UCSD-AML1 (cell line): ENCODE measurements around the gene LYPD4.
A peak's percentile ranks its signal among the peaks of the same experiment; 100 is the strongest.

ENCODE experiments used
- DNase-seq: peaks from one replicate; lab custom pipeline; 2025; ENCODE audit not compliant: unreplicated experiment; lab: John Stamatoyannopoulos, UW

LYPD4 gene

GRCh38 chr19:41853344-41853743 is 8.9 kb upstream of the LYPD4 start:
- no peak for DNase-seq

- no peak for DNase-seq
These were observed 7.0 kb upstream of the LYPD4 start for GRCh38 chr19:41851456-41851855.

DNA sequence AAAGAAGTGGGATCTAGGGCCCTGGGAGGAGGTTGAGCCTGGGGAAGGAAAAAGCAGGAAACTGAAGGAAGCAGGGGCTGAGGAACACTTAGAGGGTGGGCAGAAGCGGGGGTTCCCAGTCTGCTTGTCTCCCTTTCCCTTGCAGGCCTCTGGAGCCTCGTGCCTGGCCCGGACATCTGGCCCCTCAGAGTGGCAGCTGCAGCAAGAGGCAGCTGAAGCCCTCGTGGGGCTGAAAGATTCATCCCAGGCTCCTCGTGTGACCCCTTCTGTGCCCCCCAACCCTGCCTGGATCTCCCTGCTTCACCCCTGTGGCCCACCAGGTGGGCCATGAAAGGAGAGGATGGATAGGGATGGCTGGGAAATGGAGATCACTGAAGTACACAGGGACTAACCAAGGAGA is 5.9 kb upstream of the LYPD4 start:
- no peak for DNase-seq

- DNase-seq, result no peak
These were observed 4.6 kb upstream of the LYPD4 start for GRCh38 chr19:41849067-41849466.

GRCh38 chr19:41848666-41849065 is 4.2 kb upstream of the LYPD4 start:
- no peak for DNase-seq

GRCh38 chr19:41847351-41848105 is 3.0 kb upstream of the LYPD4 start:
- DNase-seq, result no peak

DNA sequence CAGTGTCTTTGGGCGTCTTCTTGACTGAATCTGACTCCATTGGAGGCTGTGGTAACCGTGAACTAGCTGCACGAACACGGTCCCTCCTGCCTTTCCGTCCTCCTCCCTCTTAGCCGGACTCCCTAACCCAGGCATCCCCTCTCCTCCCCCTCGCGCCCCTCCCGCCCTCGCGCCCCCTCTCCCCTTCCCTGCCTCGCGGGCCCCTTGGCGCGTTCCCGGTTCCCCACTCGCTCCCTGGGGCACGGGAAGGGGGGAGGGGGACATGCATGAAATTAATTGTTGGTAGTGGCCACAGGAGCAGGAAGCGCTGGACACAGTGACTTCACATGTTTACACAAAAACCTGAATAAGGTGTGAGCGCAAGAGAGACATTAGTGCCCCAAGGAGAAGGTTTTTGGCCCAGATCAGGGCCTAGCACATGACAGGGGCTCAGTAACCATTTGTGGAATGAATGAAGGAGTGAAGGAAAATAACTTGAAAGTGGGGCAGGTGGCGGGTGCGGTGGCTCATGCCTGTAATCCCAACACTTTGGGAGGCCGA is 638 bp upstream of the LYPD4 start:
- no peak for DNase-seq

GRCh38 chr19:41845001-41845050 is 343 bp upstream of the LYPD4 start, which contains the start of gene DMRTC2:
DMRTC2 (plus strand) TSS chr19:41845042; CDS start chr19:41847429, 2,387 bp downstream.
- DNase-seq, result no peak

GRCh38 chr19:41843371-41843770 is 1.1 kb downstream of the LYPD4 start:
- no peak for DNase-seq

DNA sequence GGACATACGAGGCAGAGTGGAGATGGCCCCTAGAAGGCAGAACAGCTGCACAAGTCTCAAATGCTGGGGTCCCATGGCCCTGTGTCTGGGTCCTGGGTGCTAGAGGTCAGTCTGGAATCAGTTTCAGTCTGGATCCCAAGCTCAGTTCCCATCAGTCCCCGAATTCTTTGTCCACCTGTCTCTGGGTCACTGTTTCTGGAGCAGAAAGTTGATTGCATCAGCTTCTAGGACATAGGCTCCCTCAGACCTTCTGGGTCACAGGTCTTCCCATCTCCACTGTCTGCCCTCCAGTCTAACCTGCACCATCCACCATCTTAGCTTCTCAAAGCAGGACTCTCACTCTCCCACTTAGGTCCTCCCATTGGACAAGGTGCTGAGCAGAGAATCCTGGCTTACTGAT is 5.3 kb downstream of the LYPD4 start:
- DNase-seq, result no peak

DNA sequence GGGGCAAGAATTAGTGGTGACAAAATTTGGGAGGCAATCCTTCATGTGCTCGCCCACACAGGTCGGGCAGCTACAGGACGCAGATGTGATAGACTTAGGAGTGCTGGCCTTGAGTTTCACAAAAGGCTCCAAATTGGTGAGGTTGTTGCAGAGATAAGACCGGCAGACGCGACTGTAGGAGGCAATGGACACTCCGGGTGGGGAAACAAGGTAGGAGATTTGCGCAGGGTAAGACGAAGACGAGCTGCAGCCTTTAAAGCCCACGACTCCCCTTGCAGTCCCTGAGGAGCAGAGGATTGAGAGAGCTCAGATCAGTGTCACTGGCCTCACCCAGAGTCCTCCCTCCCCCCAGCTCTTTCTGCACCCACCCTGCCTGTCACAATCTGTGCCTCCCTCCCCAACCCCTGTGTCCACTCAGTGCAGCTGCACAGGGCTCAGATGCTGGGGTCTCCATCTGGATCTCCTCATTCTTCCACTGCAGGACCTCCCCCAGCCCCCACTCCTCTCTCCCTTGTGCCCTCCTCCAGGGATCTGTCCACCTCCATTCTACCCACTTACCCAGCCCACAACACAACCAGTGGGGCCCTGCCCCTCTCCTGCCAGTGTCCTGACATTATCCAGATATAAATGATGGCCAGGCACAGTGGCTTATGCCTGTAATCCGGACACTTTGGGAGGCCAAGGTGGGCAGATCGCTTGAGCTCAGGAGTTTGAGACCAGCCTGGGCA is 6.3 kb downstream of the LYPD4 start:
- DNase-seq, result no peak

DNA sequence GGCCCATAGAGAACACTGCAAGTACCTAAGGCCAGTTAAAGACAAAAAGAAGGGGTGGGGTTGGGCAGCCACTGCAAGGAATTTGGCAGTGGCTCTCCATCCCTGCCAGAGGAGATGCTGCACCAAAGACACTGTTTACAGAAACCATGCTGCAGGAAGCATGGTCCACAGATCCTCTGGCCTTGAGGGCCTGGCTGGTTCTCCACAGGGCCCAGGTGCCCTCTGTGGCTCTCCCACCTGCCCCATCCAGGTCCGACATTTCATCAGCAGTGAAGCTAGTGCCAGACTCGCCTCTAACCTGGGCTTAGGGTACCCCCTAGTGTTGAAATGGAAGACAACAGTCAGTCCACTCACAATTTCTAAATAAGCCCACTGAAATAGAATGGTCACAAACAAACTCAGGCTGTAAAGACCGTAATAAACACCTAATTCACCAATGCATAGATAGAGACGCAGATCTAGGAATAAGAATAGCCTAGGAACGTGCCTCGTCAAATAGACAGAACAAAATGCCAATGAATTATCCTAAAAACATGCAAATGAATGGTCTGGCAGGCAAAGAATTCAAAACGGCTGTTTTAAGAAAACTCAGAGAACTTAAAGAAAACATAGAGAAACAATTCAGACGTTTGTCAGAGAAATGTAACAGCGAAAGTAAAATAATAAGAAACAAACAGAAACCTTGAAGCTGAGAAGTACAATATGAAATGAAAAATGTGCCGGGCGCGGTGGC is 23.3 kb downstream of the LYPD4 start:
- DNase-seq, result peak; percentile 33

- no peak for DNase-seq
These were observed 27.7 kb downstream of the LYPD4 start for GRCh38 chr19:41816761-41817160.

DNA sequence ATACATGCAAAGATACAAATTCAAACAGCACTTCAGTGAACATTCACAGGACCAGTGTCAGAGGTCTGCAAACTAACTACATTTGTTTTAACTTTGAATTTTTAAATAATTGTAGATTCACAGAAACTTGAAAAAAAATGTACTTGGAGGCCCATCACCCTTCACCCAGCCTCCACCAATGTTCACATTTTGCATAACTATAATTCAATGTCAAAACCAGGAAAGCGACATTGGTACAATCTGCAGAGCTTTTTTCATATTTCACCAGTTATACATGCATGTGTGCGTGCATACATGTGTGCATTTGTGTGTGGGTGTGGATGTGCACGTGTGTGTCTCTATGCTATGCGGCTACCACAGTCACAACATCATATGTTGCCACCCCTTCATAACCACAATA is 29.2 kb downstream of the LYPD4 start:
- no peak for DNase-seq

GRCh38 chr19:41813911-41814310 is 30.6 kb downstream of the LYPD4 start:
- DNase-seq, result no peak

- DNase-seq, result no peak
These were observed 32.5 kb downstream of the LYPD4 start for GRCh38 chr19:41811981-41812380.

- peak; percentile 68 for DNase-seq
These were observed 33.4 kb downstream of the LYPD4 start for GRCh38 chr19:41811036-41811435.

- no peak for DNase-seq
These were observed 34.2 kb downstream of the LYPD4 start for GRCh38 chr19:41810301-41810700.

DNA sequence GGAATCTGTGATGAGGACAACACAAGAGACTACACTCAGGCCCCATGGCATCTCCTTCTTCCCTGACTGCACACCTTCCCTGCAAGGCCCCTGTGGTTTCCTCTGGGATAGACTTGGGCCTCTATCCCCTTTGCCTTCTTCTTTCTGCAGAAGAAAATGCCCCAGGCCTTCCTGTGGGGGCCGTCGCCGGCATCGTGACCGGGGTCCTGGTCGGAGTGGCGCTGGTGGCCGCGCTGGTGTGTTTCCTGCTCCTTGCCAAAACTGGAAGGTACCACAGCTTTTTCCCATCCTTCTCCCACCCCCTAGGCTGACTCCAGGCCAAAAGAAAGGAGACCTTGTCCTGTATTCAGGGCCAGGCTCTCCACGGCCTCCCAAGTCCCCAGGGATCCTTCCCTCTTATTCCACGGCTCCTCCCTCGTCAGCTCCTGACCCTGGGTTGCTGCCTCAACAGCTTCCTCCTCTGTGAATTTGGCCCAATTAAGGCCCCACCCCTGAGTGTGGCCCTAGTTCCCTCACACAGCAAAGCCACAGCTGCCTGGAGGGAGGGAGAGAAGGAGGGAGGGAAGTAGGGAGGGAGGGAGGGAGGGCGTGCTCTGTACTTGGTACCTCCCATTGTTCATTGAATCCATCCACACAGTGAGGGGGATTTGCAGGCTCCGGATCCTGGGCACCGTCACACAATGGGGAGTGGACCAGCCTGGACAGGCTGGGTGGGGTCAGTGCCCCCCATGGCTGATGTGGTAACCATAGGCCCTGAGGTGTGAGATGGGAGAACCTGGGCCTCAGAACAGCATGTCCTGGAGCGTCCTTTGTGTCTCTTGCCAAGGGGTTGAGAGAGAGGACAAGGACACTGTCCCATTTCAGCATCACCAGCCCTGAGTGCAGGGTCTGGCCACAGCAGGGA is 35.6 kb downstream of the LYPD4 start:
- DNase-seq, result peak; percentile 58

GRCh38 chr19:41807176-41807575 is 37.3 kb downstream of the LYPD4 start:
- DNase-seq, result no peak

DNA sequence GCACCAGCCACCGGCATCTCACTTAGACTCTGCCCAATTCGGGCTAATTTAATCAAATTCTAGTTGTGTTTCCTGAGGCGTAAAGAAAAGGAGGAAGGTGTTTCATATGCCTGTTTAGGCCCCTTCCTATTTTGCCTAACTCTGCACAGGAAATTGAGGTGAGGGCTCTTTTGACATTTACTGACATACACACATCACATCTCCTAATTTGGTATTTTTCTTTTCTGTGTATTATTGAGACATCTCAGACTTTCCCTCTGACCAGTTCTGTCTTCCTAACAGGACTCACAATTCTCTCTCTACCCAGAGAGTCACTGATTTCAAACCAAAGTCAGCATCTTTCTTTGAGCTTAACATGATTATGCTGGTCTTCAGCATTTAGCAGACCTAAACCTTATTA is 40.1 kb downstream of the LYPD4 start:
- no peak for DNase-seq
